GM12878 (cell line): Measurements from ENCODE around the gene BCL2L13. TPM values are rescaled to one million over a fixed set of nuclear protein-coding genes. Genes with fewer than 3 reads are reported as not detected.
A peak's percentile ranks its signal among the peaks of the same experiment; 100 is the strongest.

ENCODE experiments used
- ATAC-seq: fragments of 200-7000 bp; cut with Tn5 transposase; 3 replicates; pipeline ENCODE4 v1.9.1; 2020; ENCODE audit warnings: mild to moderate bottlenecking, moderate library complexity
- BruUV-seq: library from RNA; stranded (reverse); fragments of 400-500 nt; replicated peaks from 2 replicates; lab custom pipeline; 2021; lab: Mats Ljungman, UMichigan
- CTCF ChIA-PET: fragments of 300-600 bp; sonication (Branson Sonifier 250); formaldehyde crosslinking; extraction: SDS; loops from one replicate; lab custom pipeline; 2021; ENCODE audit warnings: inconsistent platforms; lab: Yijun Ruan, JAX
- POLR2A ChIA-PET: fragments of 350-600 bp; formaldehyde crosslinking; extraction: SDS; loops from one replicate; lab custom pipeline; 2021; ENCODE audit warnings: inconsistent platforms; lab: Charles Lee
- RAD21 ChIA-PET: fragments of 300-600 bp; sonication (Branson Sonifier 250); formaldehyde crosslinking; loops from one replicate; lab custom pipeline; 2023; ENCODE audit warnings: antibody characterized with exemption; ENCODE audit not compliant: unreplicated experiment; lab: Charles Lee
- SMC1A ChIA-PET: fragments of 300-600 bp; sonication (Branson Sonifier 250); formaldehyde crosslinking; loops from one replicate; lab custom pipeline; 2023; ENCODE audit not compliant: unreplicated experiment, uncharacterized antibody; lab: Charles Lee
- DNase-seq: peaks from one replicate; pipeline ENCODE4 v3.0.0-alpha.2; 2011; ENCODE audit warnings: low read depth, low spot score
- FAIRE-seq: peaks from 3 replicates; lab custom pipeline; 2011; peaks lifted over from hg19 to GRCh38; lab: Jason Lieb, UNC
- H2AFZ ChIP-seq: 2 replicates; pipeline ENCODE4 v1.6.0; 2011; ENCODE audit warnings: low read depth, low read length, control low read depth; ENCODE audit not compliant: control insufficient read depth
- H3K27ac ChIP-seq: 2 replicates; pipeline ENCODE4 v1.5.1; 2011; ENCODE audit warnings: control low read depth; ENCODE audit not compliant: control insufficient read depth, insufficient read depth
- H3K27me3 ChIP-seq, 2 experiments: replicated peaks in 1 of 2; 2 replicates each; pipeline versions ENCODE4 v1.6.0 to v1.6.1; 2011; ENCODE audit warnings: low read length in 1 of 2; ENCODE audit not compliant: control insufficient read depth in 2 of 2, insufficient read depth in 2 of 2
- H3K36me3 ChIP-seq, 2 experiments: 2 replicates each; pipeline ENCODE4 v1.5.1; 2011; ENCODE audit warnings: low read length in 1 of 2; ENCODE audit not compliant: control insufficient read depth in 2 of 2, insufficient read depth in 2 of 2
- H3K4me1 ChIP-seq: 2 replicates; pipeline ENCODE4 v1.6.1; 2011; ENCODE audit warnings: mild to moderate bottlenecking, low read length, moderate library complexity, mixed read lengths; ENCODE audit not compliant: control insufficient read depth, insufficient read depth
- H3K4me2 ChIP-seq: 2 replicates; pipeline ENCODE4 v1.6.0; 2011; ENCODE audit warnings: control low read depth; ENCODE audit not compliant: control insufficient read depth, insufficient read depth
- H3K4me3 ChIP-seq: fragments of 200-600 bp; sonication (generic); 2 replicates; pipeline ENCODE4 v1.5.1; 2016
- H3K79me2 ChIP-seq: 2 replicates; pipeline ENCODE4 v1.6.0; 2011; ENCODE audit warnings: low read length; ENCODE audit not compliant: control insufficient read depth, insufficient read depth
- H3K9ac ChIP-seq: 2 replicates; pipeline ENCODE4 v1.8.0; 2011; ENCODE audit warnings: low read length, control low read depth, mixed read lengths; ENCODE audit not compliant: control insufficient read depth, insufficient read depth
- H3K9me3 ChIP-seq: replicated peaks from 3 replicates; pipeline ENCODE4 v1.5.1; 2011; ENCODE audit warnings: mild to moderate bottlenecking, low read length; ENCODE audit not compliant: control insufficient read depth, insufficient read depth
- H4K20me1 ChIP-seq: 2 replicates; pipeline ENCODE4 v1.6.0; 2011; ENCODE audit not compliant: control insufficient read depth, insufficient read depth
- BHLHE40 ChIP-seq, 2 experiments: fragments of 450-650 bp in 1 of 2; IDR thresholded peaks; 2 replicates each; pipeline ENCODE4 v1.6.1; 2011 to 2017; ENCODE audit warnings: low read depth in 2 of 2, borderline replicate concordance in 1 of 2, improper control_type of control experiment in 1 of 2, low read length in 1 of 2, mild to moderate bottlenecking in 1 of 2
- CHD2 ChIP-seq: IDR thresholded peaks from 2 replicates; pipeline ENCODE4 v1.6.1; 2011; ENCODE audit warnings: low read depth, low read length, improper control_type of control experiment, borderline replicate concordance
- DPF2 ChIP-seq: fragments of 450-650 bp; IDR thresholded peaks from 2 replicates; pipeline ENCODE4 v1.6.1; 2017; ENCODE audit warnings: mild to moderate bottlenecking
- EGR1 ChIP-seq, 2 experiments: IDR thresholded peaks; 1 replicate in 1 of 2; 2 replicates in 1 of 2; pipeline ENCODE4 v1.6.1; 2011 to 2012; ENCODE audit warnings: low read depth in 2 of 2, low read length in 2 of 2, borderline replicate concordance in 1 of 2, mild to moderate bottlenecking in 1 of 2, moderate library complexity in 1 of 2
- KAT2A ChIP-seq: conservative IDR thresholded peaks from 2 replicates; pipeline ENCODE4 v1.6.1; 2011; ENCODE audit warnings: low read depth, low read length; ENCODE audit not compliant: control insufficient read depth
- NFIC ChIP-seq: IDR thresholded peaks from 2 replicates; pipeline ENCODE4 v1.6.1; 2012; ENCODE audit warnings: low read depth, mild to moderate bottlenecking, inconsistent platforms, low read length, moderate library complexity
- NFYA ChIP-seq: IDR thresholded peaks from 2 replicates; pipeline ENCODE4 v1.6.1; 2011; ENCODE audit warnings: low read depth, mild to moderate bottlenecking, low read length, improper control_type of control experiment, borderline replicate concordance
- PBX3 ChIP-seq: IDR thresholded peaks from 2 replicates; pipeline ENCODE4 v1.6.1; 2011; ENCODE audit warnings: mild to moderate bottlenecking, low read depth, low read length, moderate library complexity; ENCODE audit not compliant: insufficient replicate concordance
- RELA ChIP-seq: fragments of 450-650 bp; IDR thresholded peaks from 2 replicates; pipeline ENCODE4 v1.8.0; 2014; ENCODE audit warnings: borderline replicate concordance; ENCODE audit not compliant: partially characterized antibody
- SMARCA5 ChIP-seq: fragments of 450-650 bp; IDR thresholded peaks from 2 replicates; pipeline ENCODE4 v1.6.1; 2017; ENCODE audit warnings: mild to moderate bottlenecking
- SUPT20H ChIP-seq: IDR thresholded peaks from 2 replicates; pipeline ENCODE4 v1.6.1; 2011; ENCODE audit warnings: low read depth, mild to moderate bottlenecking, low read length, moderate library complexity, borderline replicate concordance; ENCODE audit not compliant: control insufficient read depth
- ZNF207 ChIP-seq: fragments of 450-650 bp; IDR thresholded peaks from 2 replicates; pipeline ENCODE4 v1.6.1; 2014; ENCODE audit warnings: antibody characterized with exemption, mild to moderate bottlenecking, borderline replicate concordance
- ZNF384 ChIP-seq: IDR thresholded peaks from 2 replicates; pipeline ENCODE4 v1.6.1; 2012; ENCODE audit warnings: low read depth, mild to moderate bottlenecking, low read length, improper control_type of control experiment, borderline replicate concordance
- WGBS: methylation state at CpG from one replicate; pipeline ENCODE4 v1.1.6; 2016; ENCODE audit warnings: low lambda C conversion rate; ENCODE audit not compliant: insufficient replicate concordance, insufficient coverage; ENCODE audit errors: missing lambda C conversion rate; 5-methylcytosine and 5-hydroxymethylcytosine counted together
- in situ Hi-C: fragments of 300-500 bp; cut with MboI; formaldehyde crosslinking; loops from 9 replicates; pipeline ENCODE4 v1.14.3; 2018; ENCODE audit warnings: mixed read lengths
- intact Hi-C: fragments of 100-400 bp; cut with micrococcal nuclease; formaldehyde crosslinking; loops from one replicate; pipeline ENCODE4 v1.14.2; 2022; ENCODE audit not compliant: unreplicated experiment
- polyA plus RNA-seq, 11 experiments: library from polyadenylated mRNA; depleted of rRNA in 4 of 11; unstranded in 6 of 11; stranded (reverse) in 5 of 11; fragments of >200 nt; fragmentation: Nextera tagmentation in 4 of 11; fragmentation: Illumina TruSeq in 1 of 11; extraction: Ambion mirVana in 4 of 11; extraction: Trizol in 1 of 11; gene quantifications; 1 replicate in 1 of 11; 2 replicates in 10 of 11; pipeline versions ENCODE4 v1.2.1 to v1.2.3, GENCODE V29; 2011 to 2016; ENCODE audit warnings: inconsistent platforms in 2 of 11, missing spikeins in 2 of 11, low read depth in 1 of 11
- total RNA-seq, 4 experiments: library from RNA; depleted of rRNA in 3 of 4; stranded (reverse); fragments of >200 nt in 3 of 4; fragmentation: Illumina TruSeq in 1 of 4; extraction: Trizol in 1 of 4; gene quantifications; 2 replicates each; pipeline versions ENCODE4 v1.2.1 to v1.2.3, GENCODE V29; 2013 to 2021
- TF ChIP-seq, protein P1 (sequence below): fragments of 150-350 bp; IDR thresholded peaks from 2 replicates; pipeline ENCODE4 v1.6.1; 2016; ENCODE audit warnings: low read depth, low read length

Gene BCL2L13
- total and polyA plus RNA-seq, 10 of the 15 experiments (the other 5 are each of a cell fraction or from before 2014, with no cell fraction given) = 18.6 to 30.6 (median 28.2) TPM

DNA sequence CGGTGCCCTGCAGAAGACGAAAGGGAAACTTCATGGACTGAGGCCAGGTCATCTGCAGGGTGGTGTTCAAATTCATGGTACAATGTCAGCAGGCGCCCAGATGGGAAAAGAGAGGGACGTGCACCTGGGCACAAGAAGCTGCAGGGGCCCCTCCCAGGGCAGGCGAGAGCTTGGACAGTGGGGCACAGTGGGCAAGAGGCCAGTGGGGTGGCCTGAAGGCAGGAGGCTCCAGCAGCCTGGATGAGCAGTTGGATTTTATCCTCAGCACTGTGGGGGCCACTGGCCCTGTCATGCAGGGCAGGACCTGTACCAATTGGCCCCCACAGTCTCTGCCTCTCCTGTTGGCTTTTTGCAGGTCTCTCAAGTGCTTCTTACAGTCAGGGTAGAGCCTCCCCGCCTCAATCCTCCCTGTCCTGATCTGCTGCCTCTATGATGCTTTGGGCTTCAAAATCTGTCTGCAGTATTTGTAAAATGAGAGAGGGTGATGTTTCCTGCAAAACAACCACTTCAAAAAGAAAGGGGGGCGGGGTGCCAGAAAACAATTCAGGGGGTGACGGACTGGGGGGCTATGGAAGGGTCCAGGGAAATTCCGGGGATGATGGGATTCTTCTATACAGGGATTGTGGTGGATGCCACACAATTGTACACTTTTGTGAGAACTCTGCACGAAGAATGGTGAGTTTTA is 137.4 kb downstream of the BCL2L13 start (continued):
- TF ChIP-seq, protein P1, sequence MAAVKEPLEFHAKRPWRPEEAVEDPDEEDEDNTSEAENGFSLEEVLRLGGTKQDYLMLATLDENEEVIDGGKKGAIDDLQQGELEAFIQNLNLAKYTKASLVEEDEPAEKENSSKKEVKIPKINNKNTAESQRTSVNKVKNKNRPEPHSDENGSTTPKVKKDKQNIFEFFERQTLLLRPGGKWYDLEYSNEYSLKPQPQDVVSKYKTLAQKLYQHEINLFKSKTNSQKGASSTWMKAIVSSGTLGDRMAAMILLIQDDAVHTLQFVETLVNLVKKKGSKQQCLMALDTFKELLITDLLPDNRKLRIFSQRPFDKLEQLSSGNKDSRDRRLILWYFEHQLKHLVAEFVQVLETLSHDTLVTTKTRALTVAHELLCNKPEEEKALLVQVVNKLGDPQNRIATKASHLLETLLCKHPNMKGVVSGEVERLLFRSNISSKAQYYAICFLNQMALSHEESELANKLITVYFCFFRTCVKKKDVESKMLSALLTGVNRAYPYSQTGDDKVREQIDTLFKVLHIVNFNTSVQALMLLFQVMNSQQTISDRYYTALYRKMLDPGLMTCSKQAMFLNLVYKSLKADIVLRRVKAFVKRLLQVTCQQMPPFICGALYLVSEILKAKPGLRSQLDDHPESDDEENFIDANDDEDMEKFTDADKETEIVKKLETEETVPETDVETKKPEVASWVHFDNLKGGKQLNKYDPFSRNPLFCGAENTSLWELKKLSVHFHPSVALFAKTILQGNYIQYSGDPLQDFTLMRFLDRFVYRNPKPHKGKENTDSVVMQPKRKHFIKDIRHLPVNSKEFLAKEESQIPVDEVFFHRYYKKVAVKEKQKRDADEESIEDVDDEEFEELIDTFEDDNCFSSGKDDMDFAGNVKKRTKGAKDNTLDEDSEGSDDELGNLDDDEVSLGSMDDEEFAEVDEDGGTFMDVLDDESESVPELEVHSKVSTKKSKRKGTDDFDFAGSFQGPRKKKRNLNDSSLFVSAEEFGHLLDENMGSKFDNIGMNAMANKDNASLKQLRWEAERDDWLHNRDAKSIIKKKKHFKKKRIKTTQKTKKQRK = no peak
- no peak for TF ChIP-seq DPF2
- TF ChIP-seq, all 136 proteins: peak for 0

GRCh38 chr22:17777005-17777716 is 138.6 kb downstream of the BCL2L13 start:
- Histone ChIP-seq H2AFZ (peak overlapping the region; percentile 65), H3K27ac (peak overlapping the region; percentile 98), H3K36me3 (no peaks in the 10 kb centered on the region; a peak in 1 of 4 replicates), H3K4me2 (peak overlapping the region; percentile 90), H3K9me3 (no peaks in the 10 kb centered on the region; the same call in 2 of the 3 replicates), H3K4me1 (peaks cover 50% of the 10 kb centered on the region), H3K27me3 (no peaks in the 10 kb centered on the region), H3K9ac (peak overlapping the region; percentile 95), H3K4me3 (peak overlapping the region; percentile 91), H3K79me2 (peaks cover 55% of the 10 kb centered on the region), H4K20me1 (no peaks in the 10 kb centered on the region; the same call in 1 of the 2 replicates)
- POLR2A ChIA-PET = interaction anchor here (0.9 to 6.7 kb wide), 3 partner anchors 8 to 21 kb away, joined by 3 to 85 read pairs (median 6); no protein-coding TSS in a partner anchor
- CTCF ChIA-PET = interaction anchor here (0.9 to 6.4 kb wide), 4 partner anchors 12 to 299 kb away, joined by 3 to 70 read pairs (median 18); no protein-coding TSS in a partner anchor
- WGBS = 1% methylated on average over 27 of the region's 27 CpGs
- SMC1A ChIA-PET = interaction anchor here (1.5 to 3.7 kb wide), 3 partner anchors 10 to 299 kb away, joined by 3 to 14 read pairs (median 9); no protein-coding TSS in a partner anchor
- intact Hi-C loops = loop anchor here (1.0 to 10.0 kb wide), 3 partner anchors 21 to 218 kb away; partner anchors contain the start of gene ATP6V1E1
- peak; percentile 35 for ATAC-seq
- DNase-seq = peak; percentile 87
- RAD21 ChIA-PET = interaction anchor here (1.3 to 4.5 kb wide), 2 partner anchors 8 to 22 kb away, joined by 3 to 77 read pairs; no protein-coding TSS in a partner anchor
- in situ Hi-C loops = no loop called here
- peak; percentile 98 for FAIRE-seq
- BruUV-seq = TSS peak; percentile 90
- no peak; the same call in 1 of the 2 replicates for TF ChIP-seq SMARCA5
- TF ChIP-seq EGR1 (IDR thresholded peaks at IDR 0.05; ENCODE audit: borderline replicate concordance in 1 of 2, low read depth in 2 of 2, low read length in 2 of 2) = peak; percentile 55 to 92
- no peak for TF ChIP-seq ZNF384
- no peak for TF ChIP-seq KAT2A
- peak; percentile 1 for TF ChIP-seq PBX3
- TF ChIP-seq NFIC = peak; percentile 43; the same call in 1 of the 2 replicates
- no peak for TF ChIP-seq NFYA
- TF ChIP-seq BHLHE40 (IDR thresholded peaks at IDR 0.05; ENCODE audit: borderline replicate concordance in 1 of 2, low read depth in 2 of 2, low read length in 1 of 2) = peak; percentile 96
- peak; percentile 93 for TF ChIP-seq RELA
- 0 out of 2 replicates have a peak, but pooled peaks have one; percentile 40 for TF ChIP-seq CHD2
- TF ChIP-seq SUPT20H = no peak
- TF ChIP-seq ZNF207 = peak; percentile 53; the same call in 1 of the 2 replicates
